NCI-H1436 treated with DMSO at 0.1 percent for 48 hours (cell line): ENCODE measurements around the gene KLK15.
"Not testable (repeated sequence)": the region's sequence is repeated elsewhere in the genome, so short reads cannot be mapped to it uniquely, and the experiment has no call there.

Source experiments
- DNase-seq: peaks from one replicate; lab custom pipeline; 2025; lab: John Stamatoyannopoulos, UW

Gene KLK15

GRCh38 chr19:50796128-50796633 is 37.2 kb downstream of the KLK15 start:
- DNase-seq, result no peak

- DNase-seq, result no peak
These were observed 37.7 kb downstream of the KLK15 start for GRCh38 chr19:50795664-50796073.

GRCh38 chr19:50794876-50795663 is 38.3 kb downstream of the KLK15 start:
- DNase-seq, result no peak

GRCh38 chr19:50794074-50794875 is 39.1 kb downstream of the KLK15 start:
- DNase-seq, result no peak

GRCh38 chr19:50793558-50794065 is 39.8 kb downstream of the KLK15 start:
- DNase-seq, result no peak

- DNase-seq, result no peak
These were observed 40.8 kb downstream of the KLK15 start for GRCh38 chr19:50792272-50793250.

GRCh38 chr19:50791594-50792271 is 41.6 kb downstream of the KLK15 start:
- DNase-seq, result no peak

GRCh38 chr19:50790922-50791467 is 42.4 kb downstream of the KLK15 start:
- DNase-seq, result no peak

GRCh38 chr19:50790396-50790795 is 43.0 kb downstream of the KLK15 start, which contains the start of gene ACP4:
TSS of gene ACP4 (plus strand) at chr19:50790415. CDS start at chr19:50790415, 0 bp downstream.
- no peak for DNase-seq

GRCh38 chr19:50785329-50785728 is 48.0 kb downstream of the KLK15 start:
- DNase-seq, result no peak

- DNase-seq, result no peak
These were observed 48.7 kb downstream of the KLK15 start for GRCh38 chr19:50784710-50785109.

- DNase-seq, result not testable (repeated sequence)
These were observed 49.6 kb downstream of the KLK15 start for GRCh38 chr19:50783848-50784152.

GRCh38 chr19:50780753-50781435 is 52.5 kb downstream of the KLK15 start:
- DNase-seq, result no peak

- DNase-seq, result no peak
These were observed 53.6 kb downstream of the KLK15 start for GRCh38 chr19:50779504-50780457.

- DNase-seq, result no peak
These were observed 54.4 kb downstream of the KLK15 start for GRCh38 chr19:50778906-50779430.

GRCh38 chr19:50777830-50778303 is 55.5 kb downstream of the KLK15 start:
- DNase-seq, result no peak

GRCh38 chr19:50777261-50777660 is 56.1 kb downstream of the KLK15 start:
- DNase-seq, result no peak

GRCh38 chr19:50776131-50776530 is 57.2 kb downstream of the KLK15 start:
- no peak for DNase-seq
